Lower leg skin (tissue), 3 donors: ENCODE measurements around the gene B4GALT3.

Source experiments
- POLR2A ChIP-seq, 2 donors: fragments of 450-650 bp; IDR thresholded peaks; one replicate each; pipeline ENCODE4 v1.6.1; 2016 to 2017; ENCODE audit warnings: antibody characterized with exemption in 2 of 2, mild to moderate bottlenecking in 1 of 2, moderate library complexity in 1 of 2
- TF ChIP-seq, protein P1 (sequence below), 3 donors: fragments of 450-650 bp; IDR thresholded peaks; one replicate each; pipeline ENCODE4 v1.5.1; 2016; ENCODE audit warnings: antibody characterized with exemption in 3 of 3, mild to moderate bottlenecking in 3 of 3, moderate library complexity in 2 of 3

DNA sequence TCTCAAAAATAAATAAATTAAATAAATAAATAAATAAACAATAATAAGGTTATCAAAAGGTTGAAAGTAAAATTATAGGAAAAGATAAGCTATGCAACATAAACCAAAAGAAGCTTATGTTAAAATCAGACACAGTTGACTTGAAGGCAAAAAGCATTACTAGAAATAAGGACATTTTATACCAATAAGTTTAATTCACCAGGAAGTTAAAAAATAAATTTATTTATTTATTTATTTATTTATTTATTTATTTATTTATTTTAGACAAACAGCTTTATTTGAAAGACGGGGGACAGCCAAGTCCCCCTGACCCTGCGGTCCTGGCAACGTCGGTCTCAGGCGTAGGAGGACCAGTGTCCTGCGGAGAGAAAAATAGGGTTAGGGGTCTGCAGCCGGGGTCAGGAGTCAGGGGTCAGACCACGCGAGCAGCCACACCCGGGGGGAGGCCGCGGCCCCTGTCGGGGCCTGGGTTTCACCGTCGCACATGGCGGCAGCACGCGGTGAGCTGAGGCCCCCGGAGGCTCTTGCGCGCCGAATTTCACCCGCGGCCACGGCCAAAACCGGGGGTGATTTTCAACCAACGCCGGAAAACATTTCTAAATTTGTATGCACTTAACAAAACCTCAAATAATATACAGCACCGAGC lies 36.4 kb downstream of the B4GALT3 start:
- TF ChIP-seq, protein P1, sequence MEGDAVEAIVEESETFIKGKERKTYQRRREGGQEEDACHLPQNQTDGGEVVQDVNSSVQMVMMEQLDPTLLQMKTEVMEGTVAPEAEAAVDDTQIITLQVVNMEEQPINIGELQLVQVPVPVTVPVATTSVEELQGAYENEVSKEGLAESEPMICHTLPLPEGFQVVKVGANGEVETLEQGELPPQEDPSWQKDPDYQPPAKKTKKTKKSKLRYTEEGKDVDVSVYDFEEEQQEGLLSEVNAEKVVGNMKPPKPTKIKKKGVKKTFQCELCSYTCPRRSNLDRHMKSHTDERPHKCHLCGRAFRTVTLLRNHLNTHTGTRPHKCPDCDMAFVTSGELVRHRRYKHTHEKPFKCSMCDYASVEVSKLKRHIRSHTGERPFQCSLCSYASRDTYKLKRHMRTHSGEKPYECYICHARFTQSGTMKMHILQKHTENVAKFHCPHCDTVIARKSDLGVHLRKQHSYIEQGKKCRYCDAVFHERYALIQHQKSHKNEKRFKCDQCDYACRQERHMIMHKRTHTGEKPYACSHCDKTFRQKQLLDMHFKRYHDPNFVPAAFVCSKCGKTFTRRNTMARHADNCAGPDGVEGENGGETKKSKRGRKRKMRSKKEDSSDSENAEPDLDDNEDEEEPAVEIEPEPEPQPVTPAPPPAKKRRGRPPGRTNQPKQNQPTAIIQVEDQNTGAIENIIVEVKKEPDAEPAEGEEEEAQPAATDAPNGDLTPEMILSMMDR (IDR thresholded peaks at IDR 0.05) = no peak
- no peak for TF ChIP-seq POLR2A (IDR thresholded peaks at IDR 0.05)
